Activated naive CD4-positive, alpha-beta T cell treated with Interleukin-2 at 50 U/mL for 16 hours (primary cell): ENCODE measurements around the gene TEAD1.

ENCODE experiments used
- DNase-seq: peaks from one replicate; pipeline ENCODE4 v3.0.0-alpha.2; 2020

Gene TEAD1

DNA sequence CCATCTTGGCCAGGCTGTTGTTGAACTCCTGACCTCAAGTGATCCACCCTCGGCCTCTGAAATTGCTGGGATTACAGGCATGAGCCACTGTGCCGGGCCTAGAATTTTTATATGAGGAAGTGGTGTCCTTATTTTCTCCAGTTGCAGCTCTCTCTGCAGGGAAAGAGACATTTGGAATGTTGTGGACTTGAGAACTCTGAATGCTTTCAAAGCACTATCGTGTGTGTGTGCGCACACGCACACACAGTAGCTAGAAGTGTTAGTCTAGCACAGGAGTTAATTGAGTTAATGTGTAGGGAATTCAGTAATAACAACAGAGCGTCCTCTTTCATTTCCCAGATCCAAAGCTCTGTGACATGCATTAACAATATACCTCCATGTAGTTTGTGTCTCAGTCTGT lies 170.9 kb downstream of the TEAD1 start:
- DNase-seq = no peak

DNA sequence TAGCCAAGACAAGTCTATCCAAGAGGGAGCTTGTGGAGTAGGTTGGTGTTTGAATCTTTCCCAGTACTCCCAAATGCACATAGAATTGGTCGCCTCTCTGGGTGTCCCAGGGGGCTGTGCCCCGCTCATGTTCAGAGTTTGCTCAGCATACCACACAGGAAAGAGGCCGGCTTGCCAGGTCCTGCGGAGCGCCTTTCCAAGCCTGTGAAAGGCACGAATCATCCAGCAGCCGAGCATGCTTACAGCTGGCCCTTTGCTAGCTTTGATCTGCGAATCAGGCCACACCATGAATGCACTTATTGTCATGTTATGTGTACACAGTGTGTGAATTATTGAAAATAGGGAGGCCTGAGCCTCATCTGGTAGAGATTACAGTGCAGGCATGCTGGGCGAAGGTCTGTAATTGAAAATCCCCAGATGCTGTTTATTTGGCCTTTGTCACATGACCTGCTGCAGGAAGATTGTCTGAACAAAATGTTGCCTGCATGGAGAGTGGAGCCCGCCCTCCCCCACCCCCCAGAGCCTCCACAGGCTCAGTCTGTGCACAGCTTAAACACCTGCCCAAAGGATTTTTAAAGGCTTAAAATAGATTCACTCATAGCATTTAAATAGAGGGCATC lies 171.6 kb downstream of the TEAD1 start:
- no peak for DNase-seq

GRCh38 chr11:12846786-12847615 lies 172.8 kb downstream of the TEAD1 start:
- DNase-seq = no peak

- DNase-seq = no peak
These were observed 174.2 kb downstream of the TEAD1 start for GRCh38 chr11:12848413-12848812.

- DNase-seq = no peak
These were observed 179.1 kb downstream of the TEAD1 start for GRCh38 chr11:12853325-12853651.

- DNase-seq = no peak
These were observed 179.6 kb downstream of the TEAD1 start for GRCh38 chr11:12853652-12854296.

DNA sequence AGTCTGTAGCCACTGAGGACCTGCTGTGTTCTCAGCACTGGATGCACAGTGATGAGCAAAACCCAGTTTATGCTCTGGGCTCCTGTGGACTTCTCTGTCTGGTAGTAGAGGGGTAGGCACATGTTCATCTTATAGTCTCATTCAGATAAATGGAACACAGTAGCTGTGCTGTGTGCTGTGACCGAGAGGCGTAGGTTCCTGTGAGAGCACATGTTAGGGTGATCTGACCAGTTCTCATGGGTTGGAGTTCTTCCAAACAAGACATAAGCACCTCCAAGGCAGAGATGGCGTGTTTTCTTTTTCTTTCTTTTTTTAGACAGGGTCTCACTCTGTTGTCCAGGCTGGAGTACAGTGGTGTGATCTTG lies 180.1 kb downstream of the TEAD1 start:
- no peak for DNase-seq

GRCh38 chr11:12854829-12855228 lies 180.6 kb downstream of the TEAD1 start:
- DNase-seq = no peak

GRCh38 chr11:12856338-12856737 lies 182.1 kb downstream of the TEAD1 start:
- no peak for DNase-seq

DNA sequence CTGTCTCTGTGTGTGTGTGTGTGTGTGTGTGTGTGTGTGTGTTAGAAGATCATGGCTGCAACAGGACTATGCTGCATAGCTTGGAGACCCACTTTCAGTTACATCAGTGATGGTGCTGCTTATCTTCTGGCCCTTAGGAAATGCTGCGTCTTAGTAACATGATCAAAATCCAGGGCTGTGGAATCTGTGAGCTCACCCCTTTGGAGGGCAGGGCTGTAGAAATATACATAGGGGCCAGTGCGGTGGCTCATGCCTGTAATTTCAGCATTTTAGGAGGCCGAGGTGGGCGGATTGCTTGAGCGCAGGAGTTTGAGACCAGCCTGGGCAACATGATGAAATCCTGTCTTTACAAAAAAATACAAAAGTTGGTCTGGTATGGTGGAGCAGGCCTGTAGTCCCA lies 183.4 kb downstream of the TEAD1 start:
- DNase-seq = no peak

DNA sequence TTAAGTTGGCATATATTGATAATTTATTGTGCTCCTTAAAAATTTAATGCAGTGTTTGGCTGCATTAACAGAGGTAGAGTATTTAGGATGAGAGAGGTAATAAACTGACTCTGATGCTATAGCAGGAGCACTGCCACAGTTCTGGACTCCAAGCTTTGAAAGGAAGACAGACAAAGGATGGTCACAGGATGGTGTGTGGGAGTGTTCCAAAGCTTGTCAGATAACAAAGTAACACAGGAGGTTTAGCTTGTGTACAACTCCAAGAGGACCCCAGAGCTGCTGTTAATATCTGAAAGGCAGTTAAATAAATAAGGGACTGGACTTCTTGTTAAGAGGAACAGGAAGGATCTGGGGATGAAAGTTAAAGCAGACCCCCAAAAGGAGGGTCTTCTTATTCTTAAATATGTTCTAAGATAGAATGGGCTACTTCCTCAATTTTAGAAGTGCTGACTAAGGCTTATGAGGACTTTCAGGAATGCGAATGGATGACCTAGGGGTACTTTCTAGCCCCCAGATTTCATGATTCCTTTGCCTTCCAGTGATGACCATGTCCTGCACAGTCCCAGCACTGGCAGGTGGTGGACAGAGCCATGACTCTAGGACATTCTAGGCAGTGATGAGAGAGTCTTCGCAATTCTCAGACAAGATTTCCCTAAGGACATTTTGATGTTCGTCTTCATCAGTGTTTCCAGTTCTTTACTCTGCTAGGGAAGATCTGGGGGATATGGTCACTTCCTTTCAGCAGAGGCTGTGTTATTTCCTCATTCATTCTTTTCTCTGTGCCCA lies 185.8 kb downstream of the TEAD1 start:
- DNase-seq = no peak

GRCh38 chr11:12860827-12861226 lies 186.6 kb downstream of the TEAD1 start:
- DNase-seq = no peak

DNA sequence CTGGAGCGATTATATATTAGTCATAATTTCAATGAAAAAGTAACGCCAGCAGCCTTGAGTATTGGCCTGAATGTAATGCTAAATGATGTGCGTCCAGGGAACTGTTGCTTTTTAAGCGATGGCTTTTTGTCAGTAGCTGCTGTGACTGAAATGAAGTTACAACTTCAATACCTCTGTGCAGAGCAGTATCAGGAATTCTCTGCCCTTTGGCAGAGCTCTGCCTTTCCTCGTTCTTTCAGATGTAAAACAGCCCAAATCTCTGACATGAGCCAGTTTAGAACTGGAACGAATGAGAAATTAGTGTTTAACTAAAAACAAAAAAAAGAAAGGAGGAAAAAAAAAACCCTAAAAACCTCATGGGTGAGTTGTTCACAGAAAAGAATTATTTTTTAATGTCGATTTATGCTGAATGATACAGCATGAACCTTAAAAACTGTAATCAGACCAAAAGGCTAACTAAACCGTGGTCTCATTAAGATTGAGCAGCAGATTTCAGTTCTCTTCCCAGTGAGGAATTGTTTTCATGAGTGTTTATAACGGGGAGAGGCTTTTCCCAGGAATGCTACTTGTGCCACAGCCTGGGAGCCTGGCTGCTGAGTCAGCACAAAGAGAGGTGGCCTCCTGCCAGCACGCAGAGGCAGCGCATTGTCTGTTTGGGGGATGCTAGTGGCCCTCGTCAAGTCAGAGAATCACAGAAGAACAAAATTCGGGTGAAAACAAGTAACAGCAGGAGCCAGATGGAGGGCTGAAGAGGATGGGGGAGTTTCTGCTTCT lies 188.7 kb downstream of the TEAD1 start:
- no peak for DNase-seq

DNA sequence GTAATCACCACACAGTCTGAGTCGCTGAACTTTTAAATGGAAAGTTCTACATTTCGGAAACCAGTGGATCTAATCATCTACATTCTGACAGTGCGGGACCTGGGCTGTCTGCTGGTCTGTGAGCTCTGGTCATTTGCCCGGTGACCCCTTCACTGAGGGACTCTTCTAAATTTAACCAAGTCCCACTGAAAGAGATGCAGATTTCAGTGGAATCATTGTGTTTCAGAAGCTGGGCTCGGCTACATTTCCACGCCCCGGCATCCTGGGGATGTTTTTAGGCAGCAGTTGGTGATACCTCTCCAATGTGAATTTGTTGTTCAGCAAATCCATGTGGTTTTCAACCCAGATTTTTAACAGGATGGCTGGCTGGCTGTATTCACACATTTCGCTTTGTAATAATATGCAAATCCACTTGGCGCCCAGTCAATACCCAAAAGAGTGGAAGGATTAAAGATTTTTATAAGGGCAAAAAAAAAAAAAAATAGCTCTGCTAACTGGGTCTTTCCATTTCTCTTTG lies 189.4 kb downstream of the TEAD1 start:
- DNase-seq = no peak

- DNase-seq = no peak
These were observed 190.3 kb downstream of the TEAD1 start for GRCh38 chr11:12864316-12865156.

DNA sequence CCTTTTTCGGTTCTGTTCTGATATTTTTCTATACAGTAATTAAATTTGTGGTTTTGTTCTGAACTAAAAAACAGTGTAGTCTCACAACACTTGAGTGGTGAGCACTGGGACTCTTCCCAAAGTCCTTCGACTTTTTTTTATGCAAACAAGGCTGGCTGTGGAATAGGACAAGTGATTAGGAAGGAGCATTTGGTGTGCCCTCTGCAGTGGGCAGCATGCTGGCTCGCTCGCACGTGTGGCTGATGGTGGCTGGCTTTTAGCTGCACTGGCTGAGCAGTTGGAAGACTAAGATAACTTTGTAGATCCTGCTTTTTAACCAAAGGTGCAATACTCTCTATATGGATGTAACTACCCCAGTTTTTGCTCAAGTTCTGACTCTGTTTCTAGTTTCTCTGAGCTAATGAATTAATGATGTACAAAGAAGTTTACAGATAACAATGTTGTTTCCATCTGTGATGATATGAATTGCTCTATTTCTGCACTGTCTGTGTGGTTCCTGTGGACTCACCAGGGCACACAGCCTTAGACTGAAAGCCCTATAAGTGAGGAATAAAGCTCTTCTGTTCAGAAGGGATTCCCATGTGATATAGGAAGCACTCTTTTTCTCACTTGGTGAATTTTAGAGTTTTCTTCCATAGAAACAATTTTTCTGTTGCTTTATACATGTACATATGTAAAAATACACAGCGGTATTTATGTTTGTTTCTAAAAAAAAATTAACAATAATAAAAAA lies 191.8 kb downstream of the TEAD1 start:
- DNase-seq = no peak

GRCh38 chr11:12867531-12867930 lies 193.3 kb downstream of the TEAD1 start:
- DNase-seq = no peak

GRCh38 chr11:12868315-12869073 lies 194.3 kb downstream of the TEAD1 start:
- no peak for DNase-seq

- DNase-seq = no peak
These were observed 197.0 kb downstream of the TEAD1 start for GRCh38 chr11:12871241-12871640.

- DNase-seq = no peak
These were observed 197.6 kb downstream of the TEAD1 start for GRCh38 chr11:12871788-12872321.
